Smooth muscle cell of the umbilical artery (primary cell): ENCODE measurements around the gene HCK. TPM values are rescaled to one million over a fixed set of nuclear protein-coding genes. Genes with fewer than 3 reads are reported as not detected.

Experiments
- total RNA-seq: library from RNA; depleted of rRNA; stranded (reverse); fragments of >200 nt; gene quantifications from 2 replicates; pipeline ENCODE4 v1.2.3, GENCODE V29; 2014

HCK gene
- not detected in 2 replicates for total RNA-seq

DNA sequence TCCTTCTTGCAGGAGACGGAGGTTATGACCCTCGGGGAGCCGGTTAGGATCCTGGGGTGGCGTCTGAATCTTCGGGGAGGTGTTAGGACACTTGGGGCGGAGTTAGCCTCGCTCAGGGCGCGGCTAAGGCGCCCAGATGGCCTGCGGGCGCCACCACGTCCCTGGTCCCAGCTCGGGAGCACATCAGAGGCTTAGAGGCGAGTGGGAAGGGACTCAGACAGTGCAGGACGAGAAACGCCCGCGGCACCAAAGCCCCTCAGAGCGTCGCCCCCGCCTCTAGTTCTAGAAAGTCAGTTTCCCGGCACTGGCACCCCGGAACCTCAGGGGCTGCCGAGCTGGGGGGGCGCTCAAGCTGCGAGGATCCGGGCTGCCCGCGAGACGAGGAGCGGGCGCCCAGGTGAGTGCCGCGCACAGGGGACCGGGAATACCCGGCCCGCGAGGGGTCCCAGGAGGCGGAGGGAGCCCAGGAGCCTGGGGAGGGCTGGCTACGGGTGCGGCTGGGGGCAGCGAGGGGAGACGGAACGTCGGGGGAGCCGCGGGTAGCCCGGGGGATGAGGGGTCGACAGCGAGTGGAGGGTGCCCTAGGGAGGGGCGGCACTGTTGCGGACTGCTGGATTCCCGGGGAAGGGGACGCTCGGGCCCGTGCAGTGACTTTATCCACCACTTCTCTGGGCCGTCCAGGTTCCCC, at the start of gene HCK:
TSS of gene HCK (plus strand) at position 153 of the 688 bp plus-strand sequence.

DNA sequence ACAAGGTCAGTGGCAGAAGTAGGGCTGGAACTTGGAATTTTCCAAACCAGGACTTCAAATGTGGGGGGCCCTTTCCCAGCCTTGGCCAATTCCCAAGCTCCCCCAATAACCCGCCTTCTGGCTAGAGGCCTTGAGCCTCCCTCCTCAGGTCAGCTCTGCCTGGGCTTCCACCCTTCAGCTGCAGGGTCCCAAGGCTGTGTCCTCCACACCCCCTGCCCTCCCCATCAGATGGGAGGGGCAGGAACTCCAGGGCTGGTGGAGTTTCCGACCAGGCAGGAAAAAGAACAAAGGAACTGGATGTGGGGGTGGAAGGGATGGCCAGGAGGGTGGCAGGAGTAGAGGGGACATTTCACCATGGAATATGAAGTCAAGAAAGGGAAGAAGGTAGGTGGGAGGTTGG, 41.9 kb upstream of the HCK start, which contains the start of gene CCM2L:
TSS of gene CCM2L (plus strand) at position 338 of the 400 bp plus-strand sequence. CDS start at position 355, 17 bp downstream.

DNA sequence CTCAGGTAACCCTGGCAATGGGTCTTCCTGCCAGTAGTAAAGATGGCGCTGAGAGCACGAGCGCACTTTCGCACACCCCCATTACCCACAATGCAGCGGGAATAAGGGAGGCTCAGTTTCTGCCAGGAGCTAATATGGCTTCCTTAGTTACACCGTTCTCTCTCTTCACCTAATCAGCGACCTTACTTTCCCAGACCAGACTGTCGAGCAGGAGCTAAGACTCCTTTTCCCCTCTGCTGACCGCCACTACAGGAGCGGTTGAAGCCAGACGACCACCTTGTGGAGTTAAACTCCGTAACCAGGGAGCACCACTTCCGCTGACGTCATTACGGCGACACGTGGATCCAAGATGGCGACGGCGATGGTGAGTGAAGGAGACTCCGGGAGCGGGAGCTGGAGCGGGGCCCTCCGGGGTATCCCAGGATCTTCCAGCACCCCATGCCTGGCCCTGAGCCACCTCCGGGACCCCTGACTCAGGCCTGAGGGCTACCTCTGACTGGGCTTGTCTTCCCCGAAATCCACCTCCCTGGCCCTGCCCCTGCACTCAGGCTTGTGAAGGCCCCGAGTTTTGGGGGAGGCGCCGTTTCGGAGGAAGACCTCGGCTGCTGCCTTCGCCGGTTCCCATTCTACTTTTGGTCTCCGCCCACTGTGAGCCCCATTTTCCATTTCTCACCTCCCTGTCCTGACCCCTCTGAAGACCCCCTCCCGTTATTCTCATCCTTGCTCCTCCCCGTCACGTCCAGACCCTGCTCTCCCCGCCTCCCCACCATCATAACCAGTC, 57.5 kb downstream of the HCK start, which contains the start of gene TM9SF4:
TSS of gene TM9SF4 (plus strand) at position 323 of the 781 bp plus-strand sequence. CDS start at position 350, 27 bp downstream.

Other genes with a start within 250 kb of the HCK start
- gene MYLK2, start 232.9 kb upstream of the HCK start, total RNA-seq = 0.14 TPM in 1 of 2 replicates, not detected in the other
- gene FOXS1, start 206.6 kb upstream of the HCK start, total RNA-seq = 1.1 and 1.2 TPM in 2 replicates
- not detected in 2 replicates for gene DUSP15, start 181.7 kb upstream of the HCK start, total RNA-seq
- not detected in 2 replicates for gene TTLL9, start 181.6 kb upstream of the HCK start, total RNA-seq
- 2.4 and 3.5 TPM in 2 replicates for gene PDRG1, start 100.2 kb upstream of the HCK start, total RNA-seq
- under 0.01 TPM in 1 of 2 replicates, not detected in the other for gene XKR7, start 84.1 kb upstream of the HCK start, total RNA-seq
- not detected in 2 replicates for gene CCM2L, start 41.8 kb upstream of the HCK start, total RNA-seq
- 42.8 and 54.8 TPM in 2 replicates for gene TM9SF4, start 57.5 kb downstream of the HCK start, total RNA-seq
- gene PLAGL2, start 155.5 kb downstream of the HCK start, total RNA-seq = 3.3 and 4.8 TPM in 2 replicates
- 66.8 and 74.7 TPM in 2 replicates for gene POFUT1, start 155.6 kb downstream of the HCK start, total RNA-seq
- gene KIF3B, start 225.4 kb downstream of the HCK start, total RNA-seq = 31.5 and 35.4 TPM in 2 replicates